ENCODE measurements around the gene CELF4.

GRCh38 chr18:37309861-37310260 lies 255.7 kb downstream of the CELF4 start:
- TF ChIP-seq, protein P1, sequence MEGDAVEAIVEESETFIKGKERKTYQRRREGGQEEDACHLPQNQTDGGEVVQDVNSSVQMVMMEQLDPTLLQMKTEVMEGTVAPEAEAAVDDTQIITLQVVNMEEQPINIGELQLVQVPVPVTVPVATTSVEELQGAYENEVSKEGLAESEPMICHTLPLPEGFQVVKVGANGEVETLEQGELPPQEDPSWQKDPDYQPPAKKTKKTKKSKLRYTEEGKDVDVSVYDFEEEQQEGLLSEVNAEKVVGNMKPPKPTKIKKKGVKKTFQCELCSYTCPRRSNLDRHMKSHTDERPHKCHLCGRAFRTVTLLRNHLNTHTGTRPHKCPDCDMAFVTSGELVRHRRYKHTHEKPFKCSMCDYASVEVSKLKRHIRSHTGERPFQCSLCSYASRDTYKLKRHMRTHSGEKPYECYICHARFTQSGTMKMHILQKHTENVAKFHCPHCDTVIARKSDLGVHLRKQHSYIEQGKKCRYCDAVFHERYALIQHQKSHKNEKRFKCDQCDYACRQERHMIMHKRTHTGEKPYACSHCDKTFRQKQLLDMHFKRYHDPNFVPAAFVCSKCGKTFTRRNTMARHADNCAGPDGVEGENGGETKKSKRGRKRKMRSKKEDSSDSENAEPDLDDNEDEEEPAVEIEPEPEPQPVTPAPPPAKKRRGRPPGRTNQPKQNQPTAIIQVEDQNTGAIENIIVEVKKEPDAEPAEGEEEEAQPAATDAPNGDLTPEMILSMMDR (optimal IDR thresholded peaks at IDR 0.05 in 1 of 3, IDR thresholded peaks at IDR 0.05 in 1 of 3, conservative IDR thresholded peaks at IDR 0.05 in 1 of 3; ENCODE audit: extremely low read depth in 1 of 3, insufficient read depth in 2 of 3, low read length in 3 of 3) = no peak
- TF ChIP-seq EZH2 (IDR thresholded peaks at IDR 0.05; ENCODE audit: low read length) = no peak

All from keratinocyte (primary cell).